Mucosa of gallbladder (tissue), 1 donor: ENCODE measurements around the gene PPM1B. TPM values are rescaled to one million over a fixed set of nuclear protein-coding genes. Genes with fewer than 3 reads are reported as not detected.
A peak's percentile ranks its signal among the peaks of the same experiment; 100 is the strongest.
"Not testable (repeated sequence)": the region's sequence is repeated elsewhere in the genome, so short reads cannot be mapped to it uniquely, and the experiment has no call there.

Experiments
- DNase-seq: peaks from one replicate; pipeline ENCODE4 v3.0.0-alpha.2; 2020; ENCODE audit warnings: low spot score
- total RNA-seq: library from RNA; stranded (reverse); gene quantifications from one replicate; pipeline ENCODE4 v1.2.1, GENCODE V29; 2021
- donor health status: DM: no; HTN: no; CAD: no.

Gene PPM1B
- total RNA-seq, 1 donor from 2014 or later = 47.2 TPM

- no peak for DNase-seq
Measured at GRCh38 chr2:44200759-44201158, 32.1 kb downstream of the PPM1B start.

- DNase-seq = no peak
Measured at GRCh38 chr2:44201648-44202165, 33.0 kb downstream of the PPM1B start.

DNA sequence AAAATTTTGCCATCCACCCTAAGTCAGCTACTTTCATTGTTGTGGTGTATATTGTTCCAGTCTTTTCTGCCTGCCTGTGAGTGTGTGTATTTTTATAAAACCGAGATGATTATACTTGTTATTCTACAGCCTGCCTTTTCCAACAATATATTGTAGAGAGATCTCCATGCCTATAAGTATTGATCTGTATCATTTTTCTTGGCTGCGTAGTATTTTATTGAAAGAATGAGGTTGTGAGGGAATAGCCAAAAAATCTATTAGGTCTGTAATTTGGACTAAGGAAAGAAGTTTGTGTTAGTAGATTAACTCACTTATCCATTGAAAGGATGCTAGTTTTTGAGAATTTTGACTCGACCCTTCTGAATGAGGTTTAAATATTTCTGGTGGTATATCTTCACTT is 34.9 kb downstream of the PPM1B start:
- DNase-seq = no peak

DNA sequence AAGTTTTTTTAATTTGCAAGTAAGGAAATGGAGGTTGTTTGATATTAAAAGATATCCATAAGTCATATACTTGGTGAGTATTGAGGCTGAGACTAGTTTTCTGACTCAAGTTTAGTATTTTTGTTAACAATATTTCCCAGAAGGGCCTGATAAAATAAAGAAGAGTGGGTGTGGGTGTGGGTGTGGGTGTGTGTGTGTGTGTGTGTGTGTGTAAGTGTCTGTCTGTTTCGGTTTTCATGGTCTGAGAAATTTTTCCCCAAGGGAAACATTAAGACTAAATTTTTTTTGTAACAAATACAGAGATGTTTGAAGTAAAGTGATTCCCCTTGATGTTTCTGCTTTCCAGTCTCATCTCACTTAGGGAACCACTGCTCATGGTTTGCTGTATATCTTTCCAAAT is 36.5 kb downstream of the PPM1B start:
- no peak for DNase-seq

DNA sequence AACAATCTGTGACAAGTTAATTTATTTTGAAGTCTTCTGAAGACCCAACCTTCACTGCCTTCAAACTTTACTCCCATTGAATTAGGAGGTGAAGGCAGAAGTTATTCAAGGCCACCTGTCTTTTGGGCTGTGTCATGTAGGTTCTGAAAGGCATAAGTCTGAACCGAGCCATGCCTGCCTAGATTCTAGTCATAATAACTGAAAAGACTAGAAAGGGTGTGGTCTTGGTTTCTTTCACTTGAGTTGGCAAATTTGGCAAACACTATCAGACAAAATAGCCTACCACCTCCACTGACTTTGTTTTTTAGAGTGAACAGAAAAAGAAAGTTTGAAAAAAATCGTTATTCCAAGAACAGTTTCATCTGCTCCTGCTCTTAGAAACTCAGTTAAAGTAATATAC is 38.4 kb downstream of the PPM1B start:
- no peak for DNase-seq

DNA sequence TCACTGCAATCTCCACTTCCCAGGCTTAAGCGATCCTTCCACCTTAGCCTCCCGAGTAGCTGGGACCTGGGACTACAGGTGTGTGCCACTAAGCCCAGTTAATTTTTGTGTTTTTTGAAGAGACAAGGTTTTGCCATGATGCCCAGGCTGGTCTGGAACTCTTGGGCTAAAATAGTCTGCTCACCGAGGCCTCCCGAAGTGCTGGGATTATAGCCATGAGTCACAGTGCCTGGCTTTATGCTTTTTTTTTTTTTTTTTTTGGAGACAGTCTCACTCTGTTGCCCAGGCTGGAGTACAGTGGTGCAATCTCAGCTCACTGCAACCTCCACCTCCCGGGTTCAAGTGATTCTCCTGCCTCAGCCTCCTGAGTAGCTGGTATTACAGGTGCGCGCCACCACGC is 39.0 kb downstream of the PPM1B start:
- not testable (repeated sequence) for DNase-seq

DNA sequence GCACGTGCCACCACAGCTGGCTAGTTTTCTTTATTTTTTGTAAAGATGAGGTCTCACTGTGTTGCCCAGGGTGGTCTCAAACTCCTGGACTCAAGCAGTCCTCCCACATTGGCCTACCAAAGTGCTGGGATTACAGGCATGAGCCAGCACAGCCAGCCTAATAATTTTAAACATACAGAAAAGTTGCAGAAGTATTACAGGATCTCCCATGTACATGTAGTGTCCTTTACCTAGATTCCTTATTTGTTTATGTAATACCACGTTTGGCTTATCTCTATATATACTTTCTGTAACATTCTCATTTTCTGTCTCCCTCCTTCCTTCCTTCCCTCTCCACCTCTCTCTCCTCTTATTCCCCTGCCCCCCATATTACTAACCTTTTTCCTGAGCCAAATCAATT is 41.7 kb downstream of the PPM1B start:
- DNase-seq = no peak

GRCh38 chr2:44211183-44211582 is 42.5 kb downstream of the PPM1B start:
- DNase-seq = no peak

DNA sequence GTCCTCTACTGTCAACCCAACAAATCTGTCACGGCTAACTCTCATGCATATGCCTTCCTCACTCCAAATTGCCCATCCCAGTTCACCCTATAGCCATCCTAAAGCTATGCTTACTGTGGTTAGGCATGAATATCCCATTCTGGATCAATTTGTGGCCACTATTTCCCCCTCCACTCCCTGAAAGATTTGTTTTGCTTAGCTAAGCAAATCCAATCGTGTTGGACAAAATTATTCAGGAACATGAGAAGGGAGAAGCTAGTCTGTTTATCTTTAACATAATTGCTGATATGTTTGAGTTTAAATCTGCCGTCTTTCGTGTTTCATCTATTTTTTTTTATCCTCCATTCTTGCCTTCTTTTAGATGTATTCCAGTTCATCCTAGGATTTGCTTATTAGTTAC is 43.6 kb downstream of the PPM1B start:
- DNase-seq = no peak

DNA sequence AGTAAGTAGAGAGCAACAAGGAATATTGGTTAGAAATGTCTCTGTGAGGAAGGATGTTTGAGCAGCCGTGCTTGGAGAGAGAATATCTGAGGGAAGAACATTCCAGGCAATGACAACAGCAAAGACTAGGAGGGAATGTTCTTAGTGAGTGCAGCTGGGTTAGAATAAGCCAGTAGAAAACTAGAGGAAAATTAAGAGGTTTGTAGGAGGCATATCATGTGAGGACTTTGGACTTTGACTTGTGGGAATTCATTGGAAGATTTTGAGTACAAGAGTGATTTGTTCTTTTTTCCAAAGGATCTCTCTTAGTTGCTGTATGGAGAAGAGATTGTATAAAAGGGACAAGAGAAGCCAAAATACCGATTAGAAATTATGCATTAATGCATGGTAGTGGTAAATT is 47.2 kb downstream of the PPM1B start:
- no peak for DNase-seq

- DNase-seq = no peak
Measured at GRCh38 chr2:44218771-44219170, 50.1 kb downstream of the PPM1B start.

- DNase-seq = no peak
Measured at GRCh38 chr2:44226753-44227152, 58.1 kb downstream of the PPM1B start.

DNA sequence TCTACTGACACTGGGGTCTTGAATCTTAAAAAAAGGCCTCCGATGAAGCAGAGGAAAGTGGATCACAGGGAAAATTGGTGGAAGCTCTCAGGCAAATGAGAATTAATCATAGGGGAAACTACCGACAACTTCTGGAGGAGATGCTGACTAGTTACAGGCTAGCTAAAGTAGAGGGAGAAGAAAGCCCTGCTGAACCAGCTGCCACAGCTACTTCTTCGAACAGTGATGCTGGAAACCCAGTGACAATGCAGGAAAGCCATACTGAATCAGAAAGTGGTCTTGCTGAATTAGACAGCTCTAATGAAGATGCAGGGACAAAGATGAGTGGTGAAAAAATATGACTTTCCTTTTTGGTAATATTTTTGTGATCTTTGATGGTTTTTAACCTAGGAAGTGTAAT is 61.7 kb downstream of the PPM1B start:
- DNase-seq = no peak

DNA sequence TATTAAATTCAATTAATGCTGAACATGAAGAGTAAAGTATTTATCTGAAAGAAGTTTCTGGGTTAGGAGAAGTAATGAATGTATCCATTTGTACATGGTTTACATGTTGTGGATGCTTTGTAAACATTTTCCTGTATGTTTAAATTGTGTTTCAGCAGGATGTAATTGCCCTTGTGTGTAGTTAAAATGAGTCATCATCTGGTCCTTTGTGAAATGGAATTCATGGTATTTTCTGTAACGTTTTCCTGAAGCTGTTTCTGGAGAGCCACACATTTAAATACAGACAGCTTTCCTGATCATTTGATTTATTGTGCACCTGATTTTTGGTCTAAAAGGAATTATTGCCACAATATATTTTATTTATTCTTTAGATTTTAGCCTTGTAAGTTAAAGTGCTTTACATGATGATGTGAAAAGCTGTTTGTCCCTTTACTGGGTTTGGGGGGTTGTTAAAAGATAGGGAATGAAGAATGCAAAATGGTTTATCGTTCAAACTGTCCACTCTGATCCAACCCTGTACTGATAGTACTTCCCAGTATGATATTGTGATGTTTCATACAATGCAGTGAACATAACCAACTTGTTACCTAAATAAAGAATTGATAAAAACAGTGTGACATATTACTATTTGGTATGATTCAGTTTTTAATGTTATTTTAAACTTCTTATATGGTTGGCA is 64.9 kb downstream of the PPM1B start:
- DNase-seq = no peak

DNA sequence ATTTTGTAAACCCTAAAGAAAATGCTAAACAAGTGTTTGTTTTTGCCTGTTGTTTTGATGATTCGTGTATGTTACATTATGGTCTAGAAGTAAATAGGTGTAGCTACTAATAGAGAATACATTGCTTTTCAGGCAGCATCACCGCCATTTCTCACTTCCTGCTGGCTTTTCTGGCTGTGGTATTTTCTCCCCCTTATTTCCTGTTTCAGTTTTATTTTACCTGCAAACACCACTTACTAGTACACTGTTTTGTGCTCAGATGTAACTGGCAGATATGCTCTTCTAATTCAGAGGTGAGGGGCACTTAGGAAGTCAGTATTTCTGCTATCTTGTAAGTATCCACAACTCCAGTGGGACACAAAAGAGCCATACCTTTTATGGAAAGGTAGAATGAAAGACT is 68.5 kb downstream of the PPM1B start:
- no peak for DNase-seq

- DNase-seq = no peak
Measured at GRCh38 chr2:44242904-44243303, 74.2 kb downstream of the PPM1B start.

DNA sequence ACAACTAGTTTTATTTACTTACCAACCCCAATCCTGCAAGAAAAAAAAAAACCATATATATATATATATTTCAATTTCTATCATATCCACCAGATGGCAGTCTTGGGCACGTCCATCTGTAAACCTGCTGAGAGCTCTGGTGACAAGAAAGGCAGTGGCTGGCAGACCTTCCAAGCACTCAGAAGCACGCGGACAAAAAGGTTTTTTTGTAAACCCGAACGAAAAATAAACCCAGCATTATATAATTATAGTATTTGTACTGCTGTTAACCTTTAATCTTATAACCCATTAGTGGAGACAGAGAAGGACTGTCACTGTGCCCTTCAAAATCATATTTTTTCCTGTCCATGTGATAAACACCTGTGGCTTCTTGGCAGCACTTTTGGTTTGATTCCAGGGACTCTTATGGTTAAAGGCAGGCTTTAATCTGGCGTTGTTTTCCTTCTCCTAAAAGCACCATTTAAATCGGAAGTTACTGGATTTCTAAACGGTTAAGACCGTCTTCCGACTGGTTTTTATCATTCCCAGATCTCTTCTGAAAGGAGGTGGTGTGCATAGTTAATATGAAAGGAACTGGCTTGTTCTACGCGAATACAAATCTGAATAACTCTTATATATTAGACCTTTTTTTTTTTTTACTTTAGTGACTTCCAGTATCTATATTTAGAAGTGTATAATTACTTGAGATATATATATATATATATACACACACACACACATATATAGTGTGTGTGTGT is 75.6 kb downstream of the PPM1B start:
- DNase-seq = peak; percentile 71

DNA sequence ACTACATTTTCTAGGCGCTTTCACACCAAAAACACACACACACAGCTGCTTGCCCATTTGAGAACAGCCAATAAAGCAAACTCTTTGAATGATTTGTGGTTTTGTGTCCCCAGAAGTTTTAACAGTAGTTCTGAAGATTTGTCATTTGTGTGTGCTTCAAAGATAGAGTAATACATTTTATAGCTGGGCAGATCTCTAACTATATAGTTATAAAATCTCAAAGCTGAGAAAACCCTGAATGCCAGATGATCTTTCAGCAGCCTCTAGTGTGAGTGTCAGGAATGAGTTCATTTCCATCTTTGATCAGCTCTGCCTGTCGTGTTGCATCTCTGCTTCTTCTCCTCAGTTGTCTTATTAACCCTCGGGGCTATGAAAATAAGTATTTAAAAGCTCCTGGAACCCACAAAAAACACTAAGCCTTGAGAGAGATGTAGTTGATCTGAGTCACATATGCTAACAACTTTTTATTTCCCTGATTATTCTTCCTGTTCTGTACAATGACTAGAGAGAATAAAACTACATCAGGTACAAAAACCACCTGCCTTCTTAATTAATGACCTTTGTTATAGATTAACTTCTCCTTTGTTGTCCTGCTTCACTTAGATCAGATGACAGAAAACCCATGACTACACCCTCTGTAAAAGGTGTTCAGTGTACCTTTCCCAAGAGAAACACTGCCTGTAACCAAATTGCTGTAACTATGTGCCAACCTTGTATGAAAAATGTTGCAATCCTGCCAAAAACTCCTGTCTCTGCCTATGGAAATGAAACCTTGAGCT is 76.6 kb downstream of the PPM1B start:
- DNase-seq = peak; percentile 52

GRCh38 chr2:44246436-44246835 is 77.8 kb downstream of the PPM1B start:
- no peak for DNase-seq

DNA sequence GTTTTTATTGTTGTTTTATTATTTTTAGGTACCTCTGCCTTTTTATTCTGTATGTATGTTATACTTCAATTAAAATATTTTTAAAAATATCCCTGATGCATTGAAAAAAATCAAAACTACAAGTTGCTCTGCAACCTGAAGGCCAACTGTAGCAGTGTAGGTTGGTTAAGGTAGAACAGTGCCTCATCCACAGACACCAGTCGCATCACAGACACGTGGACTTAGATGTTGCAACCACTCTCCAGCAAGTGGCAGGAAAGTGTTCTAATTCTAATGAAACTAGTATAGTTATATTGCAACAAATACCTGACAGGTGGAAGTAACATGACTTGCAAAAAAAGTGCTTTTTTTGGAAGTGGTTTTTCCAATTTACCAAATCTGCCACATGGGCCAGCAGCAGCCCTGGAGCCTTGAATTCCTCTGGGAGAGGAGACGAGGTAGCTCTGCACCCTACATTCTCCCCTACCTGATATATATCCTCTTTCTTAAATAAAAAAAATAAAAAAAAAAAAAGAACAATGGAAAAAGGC is 78.2 kb downstream of the PPM1B start:
- DNase-seq = no peak

DNA sequence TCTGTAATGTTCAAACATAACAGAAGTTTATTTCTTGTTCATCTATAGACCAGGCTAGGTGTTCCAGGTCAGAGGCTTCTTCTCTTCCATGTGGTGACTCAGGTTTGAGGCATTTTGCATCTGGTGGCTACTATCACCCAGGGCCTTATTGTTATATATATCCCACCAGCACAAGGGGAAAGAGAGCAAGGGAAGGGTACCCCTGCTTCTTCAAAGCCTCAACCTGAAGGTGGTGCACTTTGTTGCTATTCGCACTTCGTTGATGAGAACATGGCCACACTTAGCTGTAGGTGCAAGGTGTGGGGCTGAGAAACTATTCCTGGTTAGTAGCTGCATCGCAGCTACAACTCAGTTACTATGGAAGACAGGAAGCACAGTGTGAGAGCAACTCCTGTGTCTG is 79.2 kb downstream of the PPM1B start:
- DNase-seq = no peak

GRCh38 chr2:44249269-44249668 is 80.6 kb downstream of the PPM1B start:
- not testable (repeated sequence) for DNase-seq
